Measurements from ENCODE around the gene ANO10. TPM values are rescaled to one million over a fixed set of nuclear protein-coding genes. Genes with fewer than 3 reads are reported as not detected.

ANO10 gene
- total and polyA plus RNA-seq, 2 of the 8 experiments (the other 6 are each of a cell fraction or from before 2014, with no cell fraction given): 38.0 to 53.2 TPM

GRCh38 chr3:43624619-43625305 is 3.0 kb upstream of the ANO10 start:
- FAIRE-seq (no peak), DNase-seq (ENCODE audit: low read depth in 1 of 2, low spot score in 2 of 2) (no peak)
- no peak overlapping the region for H2AFZ ChIP-seq (ENCODE audit: low read length)
- no peak overlapping the region for H2BK20ac ChIP-seq (ENCODE audit: low read length)
- H4K20me1 ChIP-seq (replicated peaks in 1 of 2; ENCODE audit: control insufficient read depth in 1 of 2, insufficient read depth in 2 of 2, low read length in 2 of 2): no peaks in the 10 kb centered on the region
- no peak overlapping the region for H3K23ac ChIP-seq (ENCODE audit: insufficient read length)
- H4K91ac ChIP-seq (replicated peaks; ENCODE audit: insufficient read length, low read length): no peak overlapping the region
- no peak overlapping the region for H2BK5ac ChIP-seq (ENCODE audit: low read depth, low read length)
- no peak overlapping the region for H3K56ac ChIP-seq (replicated peaks; ENCODE audit: insufficient read length, low read depth, low read length)
- peaks cover 0 to 15% of the 10 kb centered on the region in 2 experiments; a peak in 2 of 4 replicates for H3K79me2 ChIP-seq (ENCODE audit: control insufficient read depth in 1 of 2, insufficient read depth in 2 of 2, low read length in 2 of 2)
- H2AK5ac ChIP-seq (ENCODE audit: low read depth, low read length): no peak overlapping the region
- H3K9me3 ChIP-seq (ENCODE audit: insufficient read depth in 2 of 2, low read depth in 1 of 2, low read length in 1 of 2): no peaks in the 10 kb centered on the region; a peak in 1 of 4 replicates
- no peak overlapping the region for H3K4me3 ChIP-seq (ENCODE audit: extremely low read depth in 1 of 4, insufficient read depth in 2 of 4, low read depth in 3 of 4, low read length in 4 of 4)
- H4K8ac ChIP-seq (ENCODE audit: extremely low read depth, insufficient read depth, low read length): no peak overlapping the region
- no peak overlapping the region for H3K4ac ChIP-seq (replicated peaks; ENCODE audit: insufficient read length, low read depth, low read length)
- H3K4me2 ChIP-seq (ENCODE audit: insufficient read depth in 1 of 2, low read depth in 2 of 2, low read length in 2 of 2): no peak overlapping the region
- no peaks in the 10 kb centered on the region for H3K79me1 ChIP-seq (ENCODE audit: low read depth, low read length)
- H2BK15ac ChIP-seq (ENCODE audit: low read length): no peak overlapping the region
- H3K27me3 ChIP-seq (replicated peaks in 1 of 4; ENCODE audit: control insufficient read depth in 3 of 4, extremely low read depth in 1 of 4, insufficient read depth in 3 of 4, low read length in 3 of 4): no peaks in the 10 kb centered on the region
- no peak overlapping the region for H3K9ac ChIP-seq (replicated peaks in 1 of 4; ENCODE audit: extremely low read depth in 1 of 4, low read depth in 3 of 4, low read length in 3 of 4)
- WGBS, 2 experiments (ENCODE audit: extremely low coverage in 1 of 2, insufficient coverage in 1 of 2, insufficient read length in 1 of 2, insufficient replicate concordance in 2 of 2, low coverage in 1 of 2, low lambda C conversion rate in 2 of 2, missing lambda C conversion rate in 1 of 2): 95% methylated on average over 6 of the region's 6 CpGs; no CpG with 5 or more reads in 1 of the 2 experiments
- POLR2A ChIA-PET (ENCODE audit: partially characterized antibody): no interaction called here
- H4K5ac ChIP-seq (ENCODE audit: insufficient read length, low read depth, low read length): no peak overlapping the region
- no peak overlapping the region for H3K18ac ChIP-seq (ENCODE audit: extremely low read depth, low read length)
- H3K4me1 ChIP-seq (replicated peaks in 1 of 4; ENCODE audit: control insufficient read depth in 3 of 4, insufficient read depth in 4 of 4, low read length in 3 of 4): peaks cover 0 to 3% (median 1%) of the 10 kb centered on the region in 4 experiments; a peak in 2 of 7 replicates
- no peak overlapping the region for H3K14ac ChIP-seq (ENCODE audit: insufficient read length)
- H3K36me3 ChIP-seq (ENCODE audit: control insufficient read depth in 2 of 4, insufficient read depth in 4 of 4, low read length in 3 of 4): no peaks in the 10 kb centered on the region
- no peak overlapping the region for H2BK12ac ChIP-seq (ENCODE audit: low read depth, low read length)
- CTCF ChIA-PET (ENCODE audit: partially characterized antibody): no interaction called here
- no peak overlapping the region for H2BK120ac ChIP-seq (replicated peaks; ENCODE audit: low read depth, low read length)
- H3K23me2 ChIP-seq (ENCODE audit: low read depth, low read length): peaks cover 8% of the 10 kb centered on the region; the same call in 1 of the 2 replicates
- TF ChIP-seq SIX5 (IDR thresholded peaks at IDR 0.05; ENCODE audit: low read depth, low read length) (no peak), SAP30 (IDR thresholded peaks at IDR 0.05; ENCODE audit: insufficient read depth, insufficient replicate concordance, low read length) (no peak), BRCA1 (IDR thresholded peaks at IDR 0.05; ENCODE audit: low read depth, low read length) (no peak), ZNF274 (IDR thresholded peaks at IDR 0.05; ENCODE audit: borderline replicate concordance, extremely low read depth, low read length) (no peak)
- no peak overlapping the region for H3K27ac ChIP-seq (ENCODE audit: low read depth, low read length)

Measured in H1 (cell line).